GM19455 (cell line): ENCODE results near the gene DPM1.
A peak's percentile ranks its signal among the peaks of the same experiment; 100 is the strongest.

Experiments used
- ATAC-seq: cut with Tn5 transposase; IDR thresholded peaks from one replicate; pipeline ENCODE4 v1.9.1; 2021; ENCODE audit not compliant: unreplicated experiment

Gene DPM1

DNA sequence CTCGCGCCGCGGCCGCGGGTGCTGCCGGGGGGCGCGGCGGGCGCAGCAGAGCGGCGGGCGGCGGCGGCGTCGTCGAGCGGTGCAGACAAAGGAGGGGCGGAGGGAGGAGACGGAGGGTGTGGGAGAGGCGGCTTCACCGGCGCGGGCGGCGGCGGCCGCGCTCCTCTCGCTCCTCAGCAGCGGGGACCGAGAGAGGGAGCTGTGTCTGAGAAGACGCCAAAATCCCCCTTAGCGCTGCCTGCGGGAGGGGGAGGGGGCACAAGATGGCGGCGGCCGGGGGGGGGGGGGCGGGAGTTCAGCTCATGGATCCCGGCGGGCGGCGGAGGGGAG is 27.4 kb downstream of the DPM1 start:
- ATAC-seq: peak; percentile 12

- ATAC-seq: peak; percentile 4
These were observed 28.0 kb downstream of the DPM1 start for GRCh38 chr20:50930139-50930975.

- peak; percentile 48 for ATAC-seq
These were observed 28.8 kb downstream of the DPM1 start for GRCh38 chr20:50929299-50930138.

DNA sequence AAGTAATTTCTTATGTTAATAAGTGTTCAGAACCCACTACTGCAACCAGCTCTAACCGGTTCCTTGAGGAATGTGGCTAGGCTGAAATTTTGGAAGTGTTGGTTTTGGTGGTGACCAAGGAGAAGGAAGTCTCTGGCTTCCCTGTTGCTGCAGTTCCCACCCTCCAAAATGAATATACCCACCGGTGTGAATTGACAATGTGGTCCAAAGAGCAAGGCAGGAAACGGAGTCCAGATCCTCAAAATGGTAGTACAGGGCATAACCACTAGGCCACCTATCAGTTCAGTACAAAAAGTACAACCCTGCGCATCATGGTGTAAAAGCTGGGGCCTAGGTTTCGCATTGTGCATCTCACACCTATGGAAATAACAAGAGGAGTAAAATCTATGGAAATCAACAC is 29.9 kb downstream of the DPM1 start:
- no peak for ATAC-seq

GRCh38 chr20:50926530-50926929 is 31.8 kb downstream of the DPM1 start:
- no peak for ATAC-seq

DNA sequence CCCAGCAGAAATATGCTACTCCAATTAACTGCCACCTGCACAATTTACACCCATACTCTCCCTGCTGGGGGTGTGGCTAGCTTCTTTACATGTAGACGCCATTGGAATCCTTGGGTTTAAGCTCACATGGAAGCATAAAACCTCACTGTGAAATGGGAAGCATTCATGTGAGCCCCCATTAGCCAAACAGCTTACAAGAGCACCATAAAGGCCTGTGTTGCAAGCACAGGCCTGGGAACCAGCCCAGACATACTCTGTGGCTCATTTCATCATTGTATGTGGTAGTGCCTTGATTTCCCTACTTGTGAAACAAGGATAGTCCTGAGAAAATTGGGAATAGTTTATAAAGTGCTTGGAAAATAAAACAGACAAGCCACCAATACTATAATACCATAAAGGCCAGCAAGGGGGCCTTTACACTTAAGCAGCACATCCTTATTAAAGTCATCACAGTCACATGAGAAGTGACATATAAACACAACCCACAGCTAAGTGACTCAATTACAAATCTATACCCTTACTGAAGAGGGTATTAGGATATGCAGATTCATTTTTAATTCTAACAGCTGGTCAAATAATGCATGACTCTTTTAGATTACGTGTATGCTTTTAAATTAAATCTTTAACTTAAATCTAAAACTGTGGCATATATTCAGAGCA is 33.9 kb downstream of the DPM1 start:
- no peak for ATAC-seq

- no peak for ATAC-seq
These were observed 36.4 kb downstream of the DPM1 start for GRCh38 chr20:50921803-50922501.

DNA sequence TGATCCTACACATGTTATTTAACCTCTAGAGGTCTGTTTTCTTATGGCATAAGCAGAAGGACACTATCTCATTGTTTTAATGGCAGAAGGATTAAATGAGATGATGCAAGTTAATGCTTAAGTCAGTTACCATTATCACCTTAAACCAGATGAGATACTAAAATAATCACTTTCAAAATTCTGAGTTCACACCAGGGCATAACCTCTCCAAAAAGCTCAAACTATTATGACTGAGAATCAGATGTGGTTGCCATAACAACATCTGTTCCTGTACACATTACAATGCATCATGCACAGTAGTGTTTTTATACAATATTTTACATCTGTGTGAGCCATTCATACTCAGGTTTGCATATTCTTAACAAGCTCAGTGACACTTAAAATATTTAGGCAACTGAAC is 37.3 kb downstream of the DPM1 start:
- ATAC-seq: no peak

DNA sequence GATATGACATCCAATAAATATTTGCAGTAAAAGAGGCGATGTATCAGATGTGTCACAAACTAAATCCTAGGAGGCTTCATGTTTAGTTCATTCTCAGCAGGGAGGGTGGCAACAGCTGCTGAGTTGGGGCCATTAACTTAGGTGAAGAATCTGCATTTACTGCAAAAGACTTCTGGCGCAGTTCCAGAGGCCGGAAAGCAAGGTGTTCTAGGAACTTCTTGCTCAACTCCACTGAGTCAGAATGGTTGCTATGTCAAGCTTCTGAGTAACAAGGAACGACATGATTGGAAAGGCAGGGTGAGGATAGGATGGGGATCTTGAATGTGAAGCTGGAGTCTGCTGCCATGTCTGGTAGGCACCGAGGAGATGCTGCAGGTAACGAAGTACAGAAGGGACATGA is 38.8 kb downstream of the DPM1 start:
- no peak for ATAC-seq

- ATAC-seq: no peak
These were observed 39.9 kb downstream of the DPM1 start for GRCh38 chr20:50918403-50918802.

- ATAC-seq: no peak
These were observed 41.4 kb downstream of the DPM1 start for GRCh38 chr20:50916934-50917333.

- ATAC-seq: no peak
These were observed 42.1 kb downstream of the DPM1 start for GRCh38 chr20:50916257-50916656.

GRCh38 chr20:50915424-50915823 is 42.9 kb downstream of the DPM1 start:
- ATAC-seq: no peak

- ATAC-seq: no peak
These were observed 44.5 kb downstream of the DPM1 start for GRCh38 chr20:50913690-50914375.

DNA sequence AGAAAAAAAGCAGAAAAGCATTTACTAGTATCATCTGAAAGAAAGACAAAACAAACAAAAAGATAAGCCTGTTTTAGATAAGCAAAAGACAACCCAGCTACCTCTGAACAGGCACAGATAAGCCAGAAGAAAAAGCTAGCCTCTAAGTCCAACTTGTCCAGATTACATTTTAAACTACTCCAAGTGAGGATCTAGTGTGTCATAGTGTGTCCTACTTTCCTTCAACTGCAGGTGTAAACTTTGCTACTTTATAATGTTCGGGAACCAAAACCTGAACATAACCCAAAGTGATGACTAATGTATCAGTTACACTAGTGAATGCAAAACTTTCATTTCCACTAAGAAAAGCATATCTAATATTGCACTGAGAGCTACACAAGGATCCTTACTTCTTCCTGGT is 46.6 kb downstream of the DPM1 start:
- peak; percentile 60 for ATAC-seq

GRCh38 chr20:50911030-50911429 is 47.3 kb downstream of the DPM1 start:
- ATAC-seq: no peak

DNA sequence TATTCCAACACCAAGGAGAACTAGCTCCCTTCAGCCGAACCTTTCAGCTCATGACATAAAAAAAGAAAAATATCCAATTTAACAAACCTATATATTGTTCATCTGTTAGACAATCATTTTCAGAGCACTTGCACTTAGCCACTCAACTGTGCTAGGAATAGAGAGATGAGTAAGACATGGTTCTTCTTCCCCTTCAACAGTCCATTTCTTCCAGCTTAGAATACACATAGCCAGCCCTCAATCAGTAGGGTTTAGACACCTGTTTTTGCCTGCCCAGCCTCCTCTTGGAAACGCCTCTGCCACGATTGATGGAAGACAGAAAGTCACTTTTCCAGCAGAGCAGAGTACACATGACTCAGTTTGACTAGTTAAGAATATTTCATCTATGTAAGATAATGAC is 48.9 kb downstream of the DPM1 start:
- no peak for ATAC-seq

GRCh38 chr20:50904067-50904570 is 54.2 kb downstream of the DPM1 start:
- ATAC-seq: no peak

DNA sequence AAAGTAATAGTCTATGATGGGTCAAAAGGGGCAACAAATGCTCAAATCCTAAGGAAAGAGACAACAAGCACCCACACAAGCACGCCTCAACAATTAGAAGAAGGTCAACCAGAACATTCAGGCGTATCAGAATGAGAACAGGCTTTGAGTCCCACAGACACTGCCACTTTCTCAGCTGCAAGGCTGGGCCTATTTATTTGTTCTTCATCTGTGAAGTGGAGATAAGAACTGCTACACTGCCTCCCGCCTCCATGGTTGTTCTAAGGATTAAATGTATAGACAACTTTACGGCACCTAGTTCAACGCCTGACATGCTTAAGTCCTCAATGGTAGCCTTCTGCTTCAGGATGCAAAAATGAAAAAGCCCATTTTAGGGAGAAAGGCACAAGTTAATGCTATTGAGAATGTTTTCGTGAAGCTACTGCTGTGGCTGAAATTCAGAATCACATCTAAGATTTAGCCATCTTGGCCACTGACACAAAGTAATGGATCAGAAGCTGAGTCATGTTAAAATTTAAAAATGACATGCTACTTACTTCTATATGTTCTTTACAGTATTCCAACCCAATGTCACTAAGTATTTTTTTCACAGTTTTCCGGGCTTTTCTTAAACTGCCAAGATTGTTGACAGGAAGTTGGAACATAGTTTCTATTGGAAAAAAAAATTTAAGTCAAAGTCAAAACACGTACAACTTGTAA is 54.8 kb downstream of the DPM1 start:
- ATAC-seq: no peak

DNA sequence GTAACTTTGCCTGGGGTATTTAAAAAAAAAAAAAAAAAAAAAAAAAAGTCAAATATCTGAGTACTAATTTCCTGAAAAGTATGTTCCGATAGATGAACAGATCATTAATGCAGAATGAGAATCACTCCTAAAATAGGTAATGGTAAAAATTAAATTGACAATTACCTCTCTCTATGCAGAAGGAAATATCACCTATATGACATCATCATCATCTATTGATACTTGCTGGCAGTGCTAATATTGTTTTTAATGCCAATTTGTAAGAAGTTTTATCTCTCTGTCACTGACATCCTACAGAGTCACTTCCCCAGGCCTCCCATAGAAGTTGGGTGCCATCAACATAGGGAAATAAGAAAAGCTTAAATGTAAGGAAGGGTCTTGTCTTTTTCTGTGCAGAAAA is 57.0 kb downstream of the DPM1 start:
- ATAC-seq: no peak
